Psoas muscle (tissue), 8 donors: ENCODE data around the gene PUSL1. TPM values are rescaled to one million over a fixed set of nuclear protein-coding genes. Genes with fewer than 3 reads are reported as not detected.

ENCODE experiments used
- ATAC-seq, 4 donors: fragments of 200-7000 bp; cut with Tn5 transposase; one replicate each; pipeline ENCODE4 v1.9.1; 2020; ENCODE audit warnings: moderate library complexity in 3 of 4, mild to moderate bottlenecking in 2 of 4
- DNase-seq, 2 donors: peaks; one replicate each; pipeline ENCODE4 v3.0.0-alpha.2; 2020
- H3K27ac ChIP-seq: fragments of 200-600 bp; one replicate; pipeline ENCODE4 v1.8.0; 2022
- H3K27me3 ChIP-seq, 3 donors: fragments of 200-600 bp in 1 of 3; one replicate each; pipeline versions ENCODE4 v1.6.1 to v1.8.0; 2013 to 2022; ENCODE audit warnings: low read length in 2 of 3, mild to moderate bottlenecking in 2 of 3, moderate library complexity in 1 of 3; ENCODE audit not compliant: insufficient read depth in 3 of 3
- H3K36me3 ChIP-seq, 2 donors: fragments of 200-600 bp in 1 of 2; one replicate each; pipeline versions ENCODE4 v1.6.1 to v1.8.0; 2013 to 2022; ENCODE audit warnings: low read depth in 1 of 2, mild to moderate bottlenecking in 1 of 2, moderate library complexity in 1 of 2; ENCODE audit not compliant: insufficient read depth in 1 of 2
- H3K4me1 ChIP-seq: fragments of 200-600 bp; one replicate; pipeline ENCODE4 v1.8.0; 2022
- H3K4me3 ChIP-seq: fragments of 200-600 bp; one replicate; pipeline ENCODE4 v1.8.0; 2022; ENCODE audit warnings: mild to moderate bottlenecking
- H3K9me3 ChIP-seq: fragments of 200-600 bp; one replicate; pipeline ENCODE4 v1.8.0; 2022
- WGBS, 3 donors: extraction: QIAGEN DNeasy Blood & Tissue Kit; methylation state at CpG; one replicate each; pipeline versions ENCODE4 v1.1.6 to v1.1.7; 2013; 5-methylcytosine and 5-hydroxymethylcytosine counted together
- intact Hi-C, 2 donors: fragments of 100-400 bp; cut with DNase I; formaldehyde crosslinking; loops; one replicate each; pipeline versions ENCODE4 v1.11.0 to v1.14.2; 2022
- polyA plus RNA-seq, 3 donors: library from polyadenylated mRNA; stranded (reverse); fragments of 200-250 nt; gene quantifications; one replicate each; pipeline ENCODE4 v1.2.3, GENCODE V29; 2013
- total RNA-seq, 4 donors: library from RNA; stranded (reverse); fragmentation: NEBNext Ultra II Directional in 2 of 4; extraction: Animal tissue kit (Norgen Biotek cat#: 25700) in 2 of 4; gene quantifications; one replicate each; pipeline versions ENCODE4 v1.2.1 to v1.2.4, GENCODE V29; 2021 to 2023
- TF ChIP-seq, protein P1 (sequence below): fragments of 200-600 bp; IDR thresholded peaks from one replicate; pipeline ENCODE4 v1.8.0; 2022; ENCODE audit warnings: antibody characterized with exemption
- donor health status: healthy with polysubstance abuse.
- donor health status: DM: no; HTN: no; CAD: no; lungs with moderate emphysema.
- donor health status: Bipolar disorder and iron deficiency.
- donor health status: healthy.
- donor health status: DM: yes; HTN: yes; CAD: no.
- donor health status: DM: no; HTN: no; CAD: no.
- donor health status: DM: no; HTN: no; CAD: no.
- donor health status: DM: yes; HTN: yes; CAD: no.

The PUSL1 gene
- total and polyA plus RNA-seq, 7 donors, result 3.7 to 9.1 (median 7.3) TPM

DNA sequence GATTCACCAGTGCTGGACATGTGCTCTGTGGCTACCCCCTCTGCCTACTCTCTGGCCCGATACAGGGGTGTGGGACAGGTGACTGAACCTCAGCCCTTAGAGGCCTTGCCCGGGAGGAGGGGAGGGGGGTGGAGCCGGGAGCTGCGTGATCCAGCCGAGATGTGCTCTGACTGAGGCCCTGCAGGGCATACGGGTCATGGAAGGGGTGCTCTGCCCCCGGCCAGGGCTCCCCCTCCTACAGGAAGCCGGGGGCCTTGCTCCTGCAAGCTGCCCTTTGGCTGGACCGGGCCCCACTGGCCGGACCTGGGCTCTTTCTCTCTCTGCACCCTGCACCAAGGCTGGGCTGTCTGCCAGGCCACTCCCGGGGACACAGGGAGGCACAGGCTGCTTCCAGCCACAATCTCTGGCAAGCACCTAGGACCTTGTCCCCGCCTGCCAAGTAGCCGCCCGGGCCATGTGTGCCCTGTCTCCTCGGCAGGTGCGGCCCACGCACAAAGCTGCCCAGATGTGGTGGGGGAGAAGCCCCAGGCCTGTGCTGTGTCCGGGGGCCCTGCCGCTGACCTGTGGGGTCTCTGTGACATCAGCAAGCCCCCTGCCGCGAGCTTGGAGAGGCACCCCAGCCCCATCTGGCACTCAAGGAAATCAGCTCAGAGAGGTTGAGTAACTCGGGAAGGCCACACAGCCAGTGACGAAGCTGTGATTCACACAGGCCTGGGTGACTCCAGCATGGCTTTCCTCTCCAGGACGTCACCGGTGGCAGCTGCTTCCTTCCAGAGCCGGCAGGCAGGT, 26.7 kb upstream of the PUSL1 start:
- Histone ChIP-seq H3K9me3 (no peaks in the 10 kb centered on the region), H3K36me3 (no peaks in the 10 kb centered on the region), H3K27ac (no peak overlapping the region), H3K4me3 (no peak overlapping the region), H3K4me1 (no peaks in the 10 kb centered on the region), H3K27me3 (peaks cover 0 to 23% (median 4%) of the 10 kb centered on the region in 3 donors)
- DNase-seq (peak; percentile 50 to 80), ATAC-seq (peak; percentile 58 to 80 (median 76))
- 27 to 39% (median 30%) methylated on average over 23 to 26 of the region's 26 CpGs for WGBS, 3 donors
- TF ChIP-seq, protein P1, sequence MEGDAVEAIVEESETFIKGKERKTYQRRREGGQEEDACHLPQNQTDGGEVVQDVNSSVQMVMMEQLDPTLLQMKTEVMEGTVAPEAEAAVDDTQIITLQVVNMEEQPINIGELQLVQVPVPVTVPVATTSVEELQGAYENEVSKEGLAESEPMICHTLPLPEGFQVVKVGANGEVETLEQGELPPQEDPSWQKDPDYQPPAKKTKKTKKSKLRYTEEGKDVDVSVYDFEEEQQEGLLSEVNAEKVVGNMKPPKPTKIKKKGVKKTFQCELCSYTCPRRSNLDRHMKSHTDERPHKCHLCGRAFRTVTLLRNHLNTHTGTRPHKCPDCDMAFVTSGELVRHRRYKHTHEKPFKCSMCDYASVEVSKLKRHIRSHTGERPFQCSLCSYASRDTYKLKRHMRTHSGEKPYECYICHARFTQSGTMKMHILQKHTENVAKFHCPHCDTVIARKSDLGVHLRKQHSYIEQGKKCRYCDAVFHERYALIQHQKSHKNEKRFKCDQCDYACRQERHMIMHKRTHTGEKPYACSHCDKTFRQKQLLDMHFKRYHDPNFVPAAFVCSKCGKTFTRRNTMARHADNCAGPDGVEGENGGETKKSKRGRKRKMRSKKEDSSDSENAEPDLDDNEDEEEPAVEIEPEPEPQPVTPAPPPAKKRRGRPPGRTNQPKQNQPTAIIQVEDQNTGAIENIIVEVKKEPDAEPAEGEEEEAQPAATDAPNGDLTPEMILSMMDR, result no peak
- intact Hi-C loops, result no loop called here

DNA sequence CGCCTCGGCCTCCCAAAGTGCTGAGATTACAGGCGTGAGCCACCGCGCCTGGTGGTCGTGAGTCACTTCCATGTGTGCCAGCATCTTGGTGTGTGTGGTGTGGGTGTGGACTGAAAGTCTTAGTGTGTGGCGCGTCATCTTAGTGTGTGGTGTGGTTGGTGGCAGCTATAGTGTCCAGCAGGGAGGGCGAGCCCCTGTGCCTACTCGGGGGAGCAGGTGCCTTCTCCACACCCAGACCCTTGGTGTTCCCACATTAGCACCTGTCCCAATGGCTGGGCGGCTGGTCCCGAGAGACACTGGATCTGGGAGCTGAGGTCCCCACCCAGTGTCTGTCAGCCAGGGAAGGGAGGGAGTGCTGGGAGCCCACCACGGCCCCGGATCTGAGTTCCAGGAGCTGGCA, 25.4 kb upstream of the PUSL1 start:
- 66 to 74% (median 71%) methylated on average over 13 to 14 of the region's 14 CpGs for WGBS, 3 donors
- Histone ChIP-seq H3K9me3 (no peaks in the 10 kb centered on the region), H3K27ac (no peak overlapping the region), H3K27me3 (peaks cover 0 to 33% (median 4%) of the 10 kb centered on the region in 3 donors), H3K36me3 (no peaks in the 10 kb centered on the region), H3K4me1 (no peaks in the 10 kb centered on the region), H3K4me3 (no peak overlapping the region)
- TF ChIP-seq, protein P1, result no peak
- DNase-seq (no peak), ATAC-seq (no peak)
- intact Hi-C loops, result no loop called here

DNA sequence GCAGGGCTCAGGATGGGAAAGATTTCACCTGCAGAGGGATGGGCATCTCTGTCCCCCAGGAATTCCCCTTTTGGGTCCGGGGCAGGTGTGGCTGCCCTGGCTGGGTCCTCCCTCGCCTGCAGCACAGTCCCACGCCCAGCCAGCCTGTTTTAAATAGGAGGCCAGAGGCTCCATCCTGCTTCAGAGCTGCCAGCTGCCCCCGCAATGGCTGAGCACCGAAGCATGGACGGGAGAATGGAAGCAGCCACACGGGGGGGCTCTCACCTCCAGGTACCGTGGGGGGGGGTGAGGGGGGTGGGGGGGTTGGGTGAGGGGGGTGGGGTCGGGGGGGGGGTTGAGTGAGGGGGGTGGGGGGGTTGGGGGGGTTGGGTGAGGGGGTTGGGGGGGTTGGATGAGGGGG, 24.6 kb upstream of the PUSL1 start:
- H3K4me3 ChIP-seq, result no peak overlapping the region
- intact Hi-C loops, result no loop called here
- H3K4me1 ChIP-seq, result no peaks in the 10 kb centered on the region
- ATAC-seq, result no peak
- H3K9me3 ChIP-seq, result no peaks in the 10 kb centered on the region
- 5 to 8% (median 8%) methylated on average over 5 to 8 of the region's 9 CpGs for WGBS, 3 donors
- peaks cover 0 to 33% (median 4%) of the 10 kb centered on the region in 3 donors for H3K27me3 ChIP-seq
- TF ChIP-seq, protein P1, result no peak
- no peak overlapping the region for H3K27ac ChIP-seq
- no peaks in the 10 kb centered on the region for H3K36me3 ChIP-seq
- no peak for DNase-seq

DNA sequence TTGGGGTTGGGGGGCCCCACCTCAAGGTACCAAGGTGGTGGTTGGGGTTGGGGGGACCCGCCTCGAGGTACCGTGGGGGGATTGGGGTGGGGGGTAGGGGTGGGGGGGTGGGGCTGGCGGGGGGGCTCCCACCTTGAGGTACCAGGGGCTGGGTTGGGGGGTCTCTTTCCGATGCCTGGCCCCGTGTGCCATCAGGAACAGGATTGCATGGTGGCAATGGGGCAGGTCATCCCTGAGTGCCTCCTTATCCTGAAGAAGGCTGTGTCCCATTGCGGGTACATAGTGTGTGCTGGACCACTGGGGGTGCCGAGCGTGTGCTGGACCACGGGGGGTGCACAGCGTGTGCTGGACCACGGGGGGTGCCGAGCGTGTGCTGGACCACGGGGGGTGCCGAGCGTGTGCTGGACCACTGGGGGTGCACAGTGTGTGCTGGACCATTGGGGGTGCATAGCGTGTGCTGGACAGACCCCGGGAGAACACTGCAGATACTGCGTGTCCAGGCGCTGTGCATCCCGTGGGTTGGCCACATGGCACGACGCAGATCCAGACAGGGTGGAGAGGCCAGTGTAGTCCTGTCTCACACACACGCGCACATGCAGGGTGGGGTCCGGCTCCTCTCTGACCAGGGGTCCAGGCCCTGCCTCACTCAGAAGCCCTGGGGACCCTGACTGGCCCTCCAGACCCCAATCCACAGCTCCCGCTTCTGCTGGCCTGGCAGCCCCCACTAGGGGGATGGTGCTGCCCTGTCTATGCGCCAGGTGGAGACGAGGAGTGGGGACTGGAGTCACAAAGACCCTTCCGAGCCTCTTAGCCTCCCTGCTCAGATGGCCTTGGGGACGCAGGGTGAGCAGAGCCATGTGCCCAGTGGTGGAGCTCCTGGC, 23.9 kb upstream of the PUSL1 start:
- 77 to 80% (median 78%) methylated on average over 26 to 32 of the region's 32 CpGs for WGBS, 3 donors
- ATAC-seq (no peak), DNase-seq (peak in 1 of 2 donors; percentile 45)
- peaks cover 0 to 33% (median 4%) of the 10 kb centered on the region in 3 donors for H3K27me3 ChIP-seq
- H3K27ac ChIP-seq, result no peak overlapping the region
- no peaks in the 10 kb centered on the region for H3K36me3 ChIP-seq
- H3K9me3 ChIP-seq, result no peaks in the 10 kb centered on the region
- TF ChIP-seq, protein P1, result no peak
- H3K4me3 ChIP-seq, result no peak overlapping the region
- H3K4me1 ChIP-seq, result no peaks in the 10 kb centered on the region
- intact Hi-C loops, result no loop called here
